B cell (primary cell): Measurements from ENCODE around the gene AMPD2. TPM values are rescaled to one million over a fixed set of nuclear protein-coding genes. Genes with fewer than 3 reads are reported as not detected.

Experiments used
- ATAC-seq: fragments of 200-7000 bp; cut with Tn5 transposase; one replicate; pipeline ENCODE4 v1.10.0; 2021; ENCODE audit warnings: low read depth, mild to moderate bottlenecking, moderate number of reproducible peaks, moderate library complexity
- CTCF ChIA-PET: fragments of 350-600 bp; sonication (Branson Sonifier 250); formaldehyde crosslinking; loops from one replicate; lab custom pipeline; 2021; ENCODE audit warnings: antibody characterized with exemption, inconsistent platforms; lab: Charles Lee
- POLR2A ChIA-PET: fragments of 350-600 bp; sonication (Branson Sonifier 250); formaldehyde crosslinking; loops from one replicate; lab custom pipeline; 2021; ENCODE audit warnings: antibody characterized with exemption; lab: Charles Lee
- DNase-seq: peaks from one replicate; pipeline ENCODE4 v3.0.0; 2013
- H2AFZ ChIP-seq: 2 replicates; pipeline ENCODE4 v1.6.1; 2012; ENCODE audit warnings: mild to moderate bottlenecking, low read depth, low read length; ENCODE audit not compliant: insufficient read depth, poor library complexity, severe bottlenecking
- H3K27ac ChIP-seq, 2 donors: 1 replicate in 1 of 2; 2 replicates in 1 of 2; pipeline ENCODE4 v1.5.1; 2012 to 2013; ENCODE audit warnings: low read length in 2 of 2, mild to moderate bottlenecking in 2 of 2, moderate library complexity in 1 of 2
- H3K27me3 ChIP-seq, 4 experiments: fragments of 200-600 bp in 1 of 4; sonication (generic) in 1 of 4; replicated peaks in 1 of 4; 1 replicate in 2 of 4; 2 replicates in 2 of 4; pipeline versions ENCODE4 v1.6.1 to v1.7.0; 2013 to 2016; ENCODE audit warnings: low read length in 3 of 4, mild to moderate bottlenecking in 2 of 4, mixed read lengths in 1 of 4, moderate library complexity in 1 of 4; ENCODE audit not compliant: insufficient read depth in 4 of 4, control insufficient read depth in 3 of 4; ENCODE audit errors: control extremely low read depth in 1 of 4
- H3K36me3 ChIP-seq, 2 experiments: replicated peaks in 1 of 2; 1 replicate in 1 of 2; 2 replicates in 1 of 2; pipeline versions ENCODE4 v1.6.1 to v1.7.1; 2013; ENCODE audit warnings: low read length in 1 of 2; ENCODE audit not compliant: insufficient read depth in 2 of 2, control insufficient read depth in 1 of 2; ENCODE audit errors: control extremely low read depth in 1 of 2, extremely low read depth in 1 of 2
- H3K4me1 ChIP-seq, 2 donors: fragments of 200-600 bp in 1 of 2; sonication (generic) in 1 of 2; 1 replicate in 1 of 2; 2 replicates in 1 of 2; pipeline versions ENCODE4 v1.5.1 to v1.6.1; 2013 to 2017; ENCODE audit warnings: low read length in 2 of 2; ENCODE audit not compliant: control insufficient read depth in 2 of 2, insufficient read depth in 2 of 2
- H3K4me2 ChIP-seq: replicated peaks from 2 replicates; pipeline ENCODE3; 2012; ENCODE audit warnings: mild to moderate bottlenecking, low read depth, low read length; ENCODE audit not compliant: poor library complexity, severe bottlenecking
- H3K4me3 ChIP-seq, 5 experiments: fragments of 200-600 bp in 1 of 5; sonication (generic) in 1 of 5; 1 replicate in 3 of 5; 2 replicates in 2 of 5; pipeline versions ENCODE4 v1.5.1 to v1.7.0; 2011 to 2016; ENCODE audit warnings: low read length in 4 of 5, mild to moderate bottlenecking in 4 of 5, low read depth in 2 of 5, control low read depth in 1 of 5, moderate library complexity in 1 of 5; ENCODE audit not compliant: insufficient read depth in 1 of 5; ENCODE audit errors: control extremely low read depth in 1 of 5, extremely low read depth in 1 of 5
- H3K79me2 ChIP-seq: fragments of 200-600 bp; sonication (generic); one replicate; pipeline ENCODE4 v1.6.0; 2016; ENCODE audit warnings: low read length; ENCODE audit not compliant: control insufficient read depth, insufficient read depth
- H3K9ac ChIP-seq: fragments of 200-600 bp; sonication (generic); 2 replicates; pipeline ENCODE4 v1.6.1; 2017; ENCODE audit warnings: mild to moderate bottlenecking, low read length, moderate library complexity
- H3K9me3 ChIP-seq, 3 donors: one replicate each; pipeline versions ENCODE4 v1.6.1 to v1.7.1; 2013; ENCODE audit warnings: low read length in 2 of 3; ENCODE audit not compliant: control insufficient read depth in 2 of 3, insufficient read depth in 1 of 3; ENCODE audit errors: control extremely low read depth in 1 of 3
- H4K20me1 ChIP-seq: 2 replicates; pipeline ENCODE4 v1.6.0; 2012; ENCODE audit warnings: mild to moderate bottlenecking, low read length; ENCODE audit not compliant: insufficient read depth, control insufficient read depth, poor library complexity, severe bottlenecking
- H3K27ac Mint-ChIP-seq: one replicate; pipeline ENCODE4 v1.8.0; 2021; ENCODE audit warnings: mixed read lengths
- H3K27me3 Mint-ChIP-seq: one replicate; pipeline ENCODE4 v1.8.0; 2021; ENCODE audit warnings: mixed read lengths
- H3K4me1 Mint-ChIP-seq: one replicate; pipeline ENCODE4 v1.8.0; 2021; ENCODE audit warnings: mixed read lengths
- H3K4me3 Mint-ChIP-seq: one replicate; pipeline ENCODE4 v1.8.0; 2021; ENCODE audit warnings: mixed read lengths
- H3K9me3 Mint-ChIP-seq: one replicate; pipeline ENCODE4 v1.8.0; 2022; ENCODE audit warnings: mixed read lengths; ENCODE audit not compliant: insufficient read depth
- CTCF ChIP-seq: fragments of 200-600 bp; IDR thresholded peaks from one replicate; pipeline ENCODE4 v1.8.0; 2022; ENCODE audit warnings: antibody characterized with exemption, mild to moderate bottlenecking
- EZH2 ChIP-seq: IDR thresholded peaks from 2 replicates; pipeline ENCODE4 v1.6.1; 2012; ENCODE audit warnings: borderline replicate concordance, low read depth, mild to moderate bottlenecking, moderate library complexity, low read length; ENCODE audit not compliant: insufficient read depth, poor library complexity, severe bottlenecking
- WGBS: methylation state at CpG from one replicate; pipeline ENCODE4 v1.1.5; 2013; ENCODE audit warnings: missing lambda C conversion rate; ENCODE audit not compliant: insufficient coverage; 5-methylcytosine and 5-hydroxymethylcytosine counted together
- intact Hi-C: fragments of 100-400 bp; cut with micrococcal nuclease; formaldehyde crosslinking; loops from one replicate; pipeline ENCODE4 v1.10.0; 2022
- polyA plus RNA-seq: library from polyadenylated mRNA; depleted of rRNA; stranded (reverse); fragments of >200 nt; gene quantifications from 2 replicates; pipeline ENCODE4 v1.2.3, GENCODE V29; 2012
- total RNA-seq, 2 donors: library from RNA; stranded (reverse); fragments of 120-200 nt in 1 of 2; gene quantifications; 1 replicate in 1 of 2; 2 replicates in 1 of 2; pipeline versions ENCODE4 v1.2.3 to v1.2.4, GENCODE V29; 2013 to 2022

The AMPD2 gene
- total and polyA plus RNA-seq, 2 donors (not counting 1 experiment from before 2014, with no cell fraction given), result 104 to 121 TPM

- ATAC-seq (no peak), DNase-seq (peak; percentile 20)
- ChIA-PET CTCF (interaction anchor here (0.6 to 16.5 kb wide), 55 partner anchors 11 to 695 kb away, joined by 3 to 276 read pairs (median 4); partner anchors contain the start of genes AHCYL1, AMPD2, ATXN7L2 and GNAI3), POLR2A (interaction anchor here (0.5 to 1.5 kb wide), 3 partner anchors 91 to 343 kb away, joined by 5 to 8 read pairs (median 6); partner anchors contain the start of gene GNAI3)
- Mint-ChIP-seq H3K4me1 (peaks cover 15% of the 10 kb centered on the region), H3K4me3 (no peak overlapping the region), H3K27me3 (peaks cover 4% of the 10 kb centered on the region), H3K27ac (no peak overlapping the region), H3K9me3 (no peaks in the 10 kb centered on the region)
- TF ChIP-seq CTCF, result no peak
- no peak for TF ChIP-seq EZH2
- intact Hi-C loops, result loop anchor here (1.0 kb wide), 2 partner anchors 94 to 371 kb away; no protein-coding TSS in a partner anchor
- Histone ChIP-seq H3K79me2 (no peaks in the 10 kb centered on the region), H3K4me2 (no peak overlapping the region), H3K4me1 (peaks cover 4 to 17% of the 10 kb centered on the region in 2 donors), H3K4me3 (no peak overlapping the region), H3K27me3 (peaks cover 0 to 2% (median 0%) of the 10 kb centered on the region in 4 experiments), H4K20me1 (no peaks in the 10 kb centered on the region), H3K9ac (no peak overlapping the region), H3K36me3 (no peaks in the 10 kb centered on the region), H3K27ac (no peak overlapping the region), H3K9me3 (no peaks in the 10 kb centered on the region), H2AFZ (no peak overlapping the region)
- WGBS, result 58% methylated on average over 4 of the region's 6 CpGs
These were observed 20.2 kb downstream of the AMPD2 start for GRCh38 chr1:109639841-109640184.

GRCh38 chr1:109640285-109640865, 20.7 kb downstream of the AMPD2 start:
- CTCF ChIA-PET, result interaction anchor here (0.6 to 16.5 kb wide), 57 partner anchors 10 to 465 kb away, joined by 3 to 276 read pairs (median 4); partner anchors contain the start of genes AHCYL1, AMPD2, ATXN7L2 and GNAI3
- Mint-ChIP-seq H3K4me3 (no peak overlapping the region), H3K9me3 (no peaks in the 10 kb centered on the region), H3K4me1 (peaks cover 13% of the 10 kb centered on the region), H3K27ac (no peak overlapping the region), H3K27me3 (peaks cover 4% of the 10 kb centered on the region)
- ATAC-seq (peak; percentile 84), DNase-seq (peak; percentile 87)
- Histone ChIP-seq H3K27ac (no peak overlapping the region), H3K4me1 (peaks cover 4 to 14% of the 10 kb centered on the region in 2 donors), H3K4me3 (no peak overlapping the region), H4K20me1 (no peaks in the 10 kb centered on the region), H3K4me2 (no peak overlapping the region), H3K9ac (no peak overlapping the region), H3K27me3 (peaks cover 0 to 2% (median 0%) of the 10 kb centered on the region in 4 experiments), H3K79me2 (no peaks in the 10 kb centered on the region), H3K9me3 (no peaks in the 10 kb centered on the region), H2AFZ (peak overlapping the region; percentile 1), H3K36me3 (no peaks in the 10 kb centered on the region)
- POLR2A ChIA-PET, result interaction anchor here (0.6 to 1.5 kb wide), 3 partner anchors 92 to 371 kb away, joined by 3 to 8 read pairs (median 6); partner anchors contain the start of gene GNAI3
- intact Hi-C loops, result loop anchor here (1.0 kb wide), 2 partner anchors 94 to 371 kb away; no protein-coding TSS in a partner anchor
- WGBS, result 21% methylated on average over 5 of the region's 5 CpGs
- peak; percentile 96 for TF ChIP-seq CTCF
- TF ChIP-seq EZH2, result no peak
